ENCODE measurements around the gene LILRB4.

- TF ChIP-seq CTCF (IDR thresholded peaks at IDR 0.05; ENCODE audit: poor library complexity) (no peak), EZH2 (IDR thresholded peaks at IDR 0.05; ENCODE audit: borderline replicate concordance) (no peak)
Observed at GRCh38 chr19:54660964-54661363, 1.8 kb upstream of the LILRB4 start.

Data from hepatocyte (in vitro differentiated cells).